RWPE1 (cell line): ENCODE results near the gene PYGO2.

Source experiments
- CTCF ChIA-PET: fragments of 350-600 bp; sonication (Branson Sonifier 250); formaldehyde crosslinking; extraction: SDS; loops from one replicate; lab custom pipeline; 2021; lab: Yijun Ruan, JAX
- POLR2A ChIA-PET: fragments of 400-600 bp; formaldehyde crosslinking; extraction: SDS; loops from one replicate; lab custom pipeline; 2020; ENCODE audit warnings: antibody characterized with exemption; ENCODE audit not compliant: low non-redundant PET; lab: Yijun Ruan, JAX
- DNase-seq: peaks from one replicate; pipeline ENCODE4 v3.0.0; 2012; ENCODE audit warnings: low spot score
- H3K27ac ChIP-seq: fragments of 450-650 bp; 2 replicates; pipeline ENCODE4 v1.5.1; 2017
- CTCF ChIP-seq: fragments of 450-650 bp; conservative IDR thresholded peaks from 2 replicates; pipeline ENCODE4 v1.5.1; 2017; ENCODE audit warnings: low read depth, mild to moderate bottlenecking

PYGO2 gene

GRCh38 chr1:154960446-154961136 is 991 bp downstream of the PYGO2 start:
- DNase-seq = no peak
- CTCF ChIA-PET = interaction anchor here (0.7 to 2.0 kb wide), 5 partner anchors 17 to 357 kb away, joined by 3 to 8 read pairs (median 5); no protein-coding TSS in a partner anchor
- POLR2A ChIA-PET = interaction anchor here (0.6 to 2.4 kb wide), 2 partner anchors 11 to 36 kb away, joined by 3 to 24 read pairs; partner anchors contain the start of gene SHC1
- H3K27ac ChIP-seq = peak overlapping the region; percentile 100
- TF ChIP-seq CTCF = no peak

GRCh38 chr1:154959426-154959780 is 2.2 kb downstream of the PYGO2 start:
- POLR2A ChIA-PET = no interaction called here
- TF ChIP-seq CTCF = no peak
- CTCF ChIA-PET = no interaction called here
- DNase-seq = no peak
- peak overlapping the region; percentile 57 for H3K27ac ChIP-seq

- POLR2A ChIA-PET = interaction anchor here (0.5 kb wide), 1 partner anchor 15 kb away, joined by 3 read pairs; no protein-coding TSS in a partner anchor
- TF ChIP-seq CTCF = no peak
- CTCF ChIA-PET = no interaction called here
These were observed 2.7 kb downstream of the PYGO2 start for GRCh38 chr1:154958681-154959425.

GRCh38 chr1:154958036-154958435 is 3.5 kb downstream of the PYGO2 start:
- no peak for TF ChIP-seq CTCF
- POLR2A ChIA-PET = interaction anchor here (0.5 kb wide), 1 partner anchor 16 kb away, joined by 3 read pairs; no protein-coding TSS in a partner anchor
- CTCF ChIA-PET = no interaction called here
- H3K27ac ChIP-seq = peak overlapping the region; percentile 57
- DNase-seq = no peak

More at GRCh38 chr1:154958681-154959425, 2.7 kb downstream of the PYGO2 start:
- no peak for DNase-seq
- peak overlapping the region; percentile 57 for H3K27ac ChIP-seq

GRCh38 chr1:154957091-154957657 is 4.4 kb downstream of the PYGO2 start:
- CTCF ChIA-PET = interaction anchor here (0.5 to 1.2 kb wide), 3 partner anchors 33 to 799 kb away, joined by 3 to 5 read pairs (median 4); partner anchors contain the start of gene MTX1
- POLR2A ChIA-PET = interaction anchor here (0.6 kb wide), 1 partner anchor 580 kb away, joined by 3 read pairs; no protein-coding TSS in a partner anchor
- no peak for DNase-seq
- peak overlapping the region; percentile 80 for H3K27ac ChIP-seq
- TF ChIP-seq CTCF = no peak

- no peak for DNase-seq
- ChIA-PET CTCF (interaction anchor here (0.6 to 1.2 kb wide), 3 partner anchors 33 to 252 kb away, joined by 4 to 5 read pairs (median 4); partner anchors contain the start of gene MTX1), POLR2A (no interaction called here)
- H3K27ac ChIP-seq = peak overlapping the region; percentile 80
- no peak for TF ChIP-seq CTCF
These were observed 5.0 kb downstream of the PYGO2 start for GRCh38 chr1:154956544-154956941.
